ENCODE measurements around the gene FAAP20.

The FAAP20 gene

DNA sequence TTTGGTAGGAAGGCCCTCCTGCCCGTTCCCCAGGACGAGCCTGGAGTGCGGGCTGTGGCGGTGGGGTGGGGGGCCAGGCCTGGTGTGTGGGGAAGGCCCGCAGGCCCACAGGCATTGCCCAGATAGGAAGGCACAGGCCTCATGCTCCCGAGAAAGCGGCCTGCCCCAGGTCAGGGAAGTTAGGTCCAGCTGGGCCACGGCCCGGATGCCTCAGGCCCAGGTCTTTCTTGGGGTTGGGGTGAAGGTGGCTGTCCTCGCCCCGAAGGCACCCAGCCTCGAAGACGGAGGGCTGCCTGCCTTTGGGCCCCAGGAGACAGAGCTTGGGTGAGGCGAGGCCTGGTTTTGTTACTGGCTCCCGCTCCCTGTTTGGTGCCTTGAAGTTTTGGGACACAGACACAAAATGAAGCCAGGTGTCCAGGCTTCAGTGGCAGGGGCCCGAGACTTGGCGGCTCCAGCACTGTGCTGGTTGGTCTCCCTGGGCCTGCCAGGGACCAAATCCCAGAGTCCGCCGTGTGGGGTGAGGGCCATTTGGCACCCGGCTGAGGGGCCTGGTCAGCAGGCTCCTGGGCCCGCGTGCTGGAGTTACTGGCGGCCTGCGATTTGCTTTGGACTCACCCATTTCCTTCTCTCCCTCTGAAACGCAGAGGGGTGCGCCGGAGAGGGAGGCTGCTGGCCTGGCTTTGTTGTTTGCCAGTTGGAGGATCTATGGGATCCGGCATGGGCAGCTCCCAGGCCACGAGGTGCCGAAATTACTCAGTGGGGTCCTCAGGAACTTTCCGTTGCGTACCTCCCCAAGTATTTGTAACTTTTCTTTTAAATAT is 35.5 kb upstream of the FAAP20 start:
- DNase-seq (ENCODE audit: low read depth): no peak

DNA sequence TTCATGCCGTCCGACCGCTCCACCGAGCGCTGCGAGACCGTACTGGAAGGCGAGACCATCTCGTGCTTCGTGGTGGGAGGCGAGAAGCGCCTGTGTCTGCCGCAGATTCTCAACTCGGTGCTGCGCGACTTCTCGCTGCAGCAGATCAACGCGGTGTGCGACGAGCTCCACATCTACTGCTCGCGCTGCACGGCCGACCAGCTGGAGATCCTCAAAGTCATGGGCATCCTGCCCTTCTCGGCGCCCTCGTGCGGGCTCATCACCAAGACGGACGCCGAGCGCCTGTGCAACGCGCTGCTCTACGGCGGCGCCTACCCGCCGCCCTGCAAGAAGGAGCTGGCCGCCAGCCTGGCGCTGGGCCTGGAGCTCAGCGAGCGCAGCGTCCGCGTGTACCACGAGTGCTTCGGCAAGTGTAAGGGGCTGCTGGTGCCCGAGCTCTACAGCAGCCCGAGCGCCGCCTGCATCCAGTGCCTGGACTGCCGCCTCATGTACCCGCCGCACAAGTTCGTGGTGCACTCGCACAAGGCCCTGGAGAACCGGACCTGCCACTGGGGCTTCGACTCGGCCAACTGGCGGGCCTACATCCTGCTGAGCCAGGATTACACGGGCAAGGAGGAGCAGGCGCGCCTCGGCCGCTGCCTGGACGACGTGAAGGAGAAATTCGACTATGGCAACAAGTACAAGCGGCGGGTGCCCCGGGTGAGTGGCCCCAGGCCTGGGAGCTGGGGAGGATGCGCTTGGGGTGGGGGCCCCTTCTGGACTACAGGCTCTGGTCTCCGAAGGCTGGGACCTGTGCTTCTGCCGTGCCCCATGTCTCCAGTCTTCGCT is 34.7 kb upstream of the FAAP20 start:
- no peak for DNase-seq (ENCODE audit: low read depth)

DNA sequence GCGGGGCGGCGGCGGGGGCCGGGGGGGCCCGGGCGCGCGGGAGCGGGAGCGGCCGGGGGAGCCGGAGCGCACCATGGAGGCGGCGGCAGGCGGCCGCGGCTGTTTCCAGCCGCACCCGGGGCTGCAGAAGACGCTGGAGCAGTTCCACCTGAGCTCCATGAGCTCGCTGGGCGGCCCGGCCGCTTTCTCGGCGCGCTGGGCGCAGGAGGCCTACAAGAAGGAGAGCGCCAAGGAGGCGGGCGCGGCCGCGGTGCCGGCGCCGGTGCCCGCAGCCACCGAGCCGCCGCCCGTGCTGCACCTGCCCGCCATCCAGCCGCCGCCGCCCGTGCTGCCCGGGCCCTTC is 34.1 kb upstream of the FAAP20 start:
- DNase-seq (ENCODE audit: low read depth): no peak

DNA sequence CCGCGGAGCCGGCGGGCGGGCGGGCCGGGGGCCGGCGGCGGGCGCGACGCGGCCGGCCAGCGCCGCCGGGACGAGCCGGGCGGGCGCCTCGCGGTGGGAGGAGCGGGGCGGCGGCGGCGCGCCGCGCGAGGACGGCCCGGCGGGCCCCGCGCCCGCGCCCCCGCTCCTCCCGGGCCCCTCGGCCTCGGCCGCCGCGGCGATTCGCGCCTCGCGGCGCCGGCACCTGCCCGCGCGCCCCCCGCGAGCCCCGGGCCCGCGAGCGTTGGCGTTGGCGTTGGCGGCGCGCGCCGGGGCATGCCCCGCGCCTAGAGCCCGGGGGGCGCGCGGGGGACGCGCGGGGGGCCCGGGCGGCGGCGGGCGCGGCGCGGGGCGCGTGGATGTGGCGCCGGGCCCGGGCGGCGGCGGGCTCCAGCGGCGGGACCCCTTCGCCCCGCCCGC is 33.6 kb upstream of the FAAP20 start, which contains the start of gene SKI:
TSS of gene SKI (plus strand) at position 163 of the 438 bp plus-strand sequence. CDS start 448 bp downstream, outside the sequence.
- no peak for DNase-seq (ENCODE audit: low read depth)

DNA sequence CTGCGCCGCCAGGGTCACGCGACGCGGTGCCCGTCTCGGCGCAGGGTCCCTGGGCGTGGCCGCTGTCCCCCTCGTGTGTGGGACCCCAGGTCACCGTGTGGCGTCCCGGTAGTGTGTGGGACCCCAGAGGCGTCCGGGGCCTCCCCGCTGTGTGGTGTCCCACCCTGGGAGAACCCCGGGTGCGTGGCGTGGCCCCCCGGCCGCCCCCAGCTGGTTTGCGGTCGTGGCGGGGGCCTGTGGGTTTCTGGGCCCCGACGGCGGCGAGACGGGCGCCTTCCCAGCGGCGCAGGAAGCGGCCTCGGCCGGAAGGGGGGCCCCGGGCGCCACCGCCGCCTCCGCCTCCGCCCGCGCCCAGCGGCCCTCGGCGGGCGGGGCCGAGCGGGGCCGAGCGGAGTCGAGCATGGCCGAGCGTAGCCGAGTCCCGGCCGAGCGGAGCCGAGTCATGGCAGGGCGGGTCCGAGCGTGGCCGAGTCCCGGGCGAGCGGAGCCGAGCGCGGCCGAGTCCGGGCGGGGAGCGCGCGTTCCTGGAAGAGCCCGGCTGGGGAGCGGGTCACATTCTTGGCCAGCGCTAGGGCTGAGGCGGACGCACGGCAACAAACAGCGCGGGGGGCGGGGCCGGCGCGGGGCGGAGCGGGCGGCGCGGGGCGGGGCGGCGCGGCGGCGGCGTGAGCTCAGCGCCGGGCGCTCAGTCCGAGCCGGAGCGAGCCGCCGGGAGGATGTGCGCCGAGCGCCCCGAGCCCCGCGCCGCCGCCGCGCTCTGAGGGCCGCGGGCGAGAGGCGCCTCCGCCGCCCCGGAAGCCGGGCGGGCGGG is 33.0 kb upstream of the FAAP20 start:
- peak; percentile 79 for DNase-seq (ENCODE audit: low read depth)

DNA sequence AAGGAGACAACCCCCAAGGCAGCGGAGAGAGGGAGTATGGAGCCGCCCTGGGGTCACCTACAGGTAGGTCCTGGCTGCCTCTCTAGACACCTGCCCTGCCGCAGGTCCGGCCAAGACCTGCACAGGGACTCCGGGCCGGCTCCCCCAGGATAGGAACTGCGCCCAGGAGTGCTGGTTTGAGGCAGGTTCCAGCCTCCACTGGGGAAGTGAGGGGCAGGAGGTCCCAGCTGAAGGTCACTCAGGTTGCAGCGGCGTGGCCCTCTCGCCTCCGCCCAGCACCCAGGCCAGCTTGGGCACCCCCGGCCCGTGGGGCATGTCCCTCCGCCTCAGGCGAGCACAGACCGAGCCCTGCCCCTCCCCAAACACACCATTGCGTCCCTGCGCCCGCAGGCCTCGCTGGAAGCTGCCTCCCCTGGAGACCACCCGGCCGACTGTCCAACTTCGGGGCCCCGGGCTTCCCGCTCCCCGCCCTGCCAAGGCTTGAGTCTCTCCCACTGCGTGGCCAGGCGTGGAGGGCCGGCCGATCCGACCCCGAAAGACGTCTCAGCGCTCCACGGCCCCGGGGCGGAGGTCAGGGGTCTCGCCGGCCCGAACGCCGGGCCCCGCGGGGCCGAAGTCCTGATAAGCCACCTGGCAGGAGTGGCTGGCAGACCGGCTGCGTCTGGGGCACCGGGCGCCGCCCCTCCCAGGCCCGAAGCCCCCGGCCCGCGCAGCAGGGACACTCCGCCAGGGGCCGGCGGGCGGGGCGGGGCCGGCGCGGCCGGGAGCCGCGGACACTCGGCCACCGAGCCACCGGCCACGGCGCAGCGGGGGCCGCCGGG is 32.2 kb upstream of the FAAP20 start:
- no peak for DNase-seq (ENCODE audit: low read depth)

DNA sequence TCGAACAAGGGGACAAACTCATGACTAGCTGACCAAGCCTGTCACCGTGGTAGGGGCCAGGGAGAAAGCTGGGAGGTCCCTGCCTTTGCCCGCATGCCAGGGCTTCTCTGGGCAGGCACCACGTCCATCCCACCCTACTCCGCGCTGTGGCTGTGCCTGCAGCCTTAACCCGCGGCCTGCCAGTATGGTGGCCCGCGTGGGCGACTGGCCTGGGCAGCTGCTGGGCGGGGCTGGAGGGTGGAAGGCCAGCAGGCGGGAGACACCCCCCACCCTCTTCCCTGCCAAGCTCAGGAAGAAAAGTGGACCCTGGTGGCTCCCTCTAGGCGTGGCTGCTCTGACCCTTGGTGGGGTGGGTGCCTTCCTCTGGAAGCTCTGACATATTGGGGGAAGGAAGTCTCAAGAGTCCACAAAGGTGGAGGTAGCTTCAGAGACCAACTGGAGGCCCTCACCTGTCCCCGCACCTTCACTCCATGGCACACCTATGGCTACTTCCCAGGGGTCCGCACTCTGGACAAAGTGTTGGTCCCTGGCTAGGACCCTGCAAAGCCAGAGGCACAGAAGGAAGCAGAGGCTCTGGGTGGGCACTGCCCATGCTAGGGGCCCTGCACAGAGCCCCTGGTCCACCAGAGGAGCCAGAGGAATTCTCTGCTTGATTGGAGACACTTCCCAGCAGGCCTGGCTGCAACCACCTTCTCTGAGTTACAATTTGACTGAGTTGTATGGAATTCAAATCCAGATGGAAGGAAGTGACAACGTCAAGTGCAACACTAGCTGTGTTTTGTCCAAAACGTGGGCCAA is 30.3 kb upstream of the FAAP20 start:
- DNase-seq (ENCODE audit: low read depth): no peak

DNA sequence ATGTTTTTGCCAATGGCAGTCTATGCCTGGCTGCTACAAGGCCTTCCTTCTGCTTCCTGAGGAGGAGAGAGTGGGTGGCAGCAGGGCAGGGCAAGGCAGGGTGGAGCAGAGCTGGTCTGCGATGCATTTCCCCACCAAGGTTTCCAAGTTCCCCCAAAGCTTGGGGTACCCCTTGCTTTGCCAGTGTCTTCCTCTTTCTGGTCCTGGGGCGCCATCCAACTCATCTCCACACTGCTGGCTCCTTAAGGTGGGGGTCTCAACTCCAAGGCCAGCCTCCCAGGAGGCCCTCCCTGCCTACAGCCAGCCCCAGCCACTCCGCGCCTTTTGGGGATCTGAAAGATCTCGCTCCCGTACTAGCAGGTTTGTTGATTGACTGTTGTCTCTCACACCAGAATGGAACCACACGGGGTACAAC is 29.6 kb upstream of the FAAP20 start:
- DNase-seq (ENCODE audit: low read depth): no peak

DNA sequence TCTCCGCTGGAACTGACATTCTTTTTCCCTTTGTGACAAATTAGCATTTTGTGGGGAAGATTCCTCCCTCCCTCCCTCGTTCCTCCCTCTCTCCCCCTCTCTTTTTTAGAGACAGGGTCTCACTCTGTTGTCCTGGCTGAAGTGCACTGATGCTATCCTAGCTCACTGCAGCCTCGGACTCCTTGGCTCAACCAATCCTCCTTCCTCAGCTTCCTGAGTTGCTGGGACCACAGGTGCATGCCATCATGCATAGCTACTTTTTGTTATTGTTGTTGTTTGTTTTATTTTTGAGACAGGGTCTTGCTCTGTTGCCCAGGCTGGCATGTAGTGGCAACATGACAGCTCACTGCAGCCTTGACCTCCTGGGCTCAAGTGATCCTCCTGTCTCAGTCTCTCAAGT is 26.7 kb upstream of the FAAP20 start:
- no peak for DNase-seq (ENCODE audit: low read depth)

DNA sequence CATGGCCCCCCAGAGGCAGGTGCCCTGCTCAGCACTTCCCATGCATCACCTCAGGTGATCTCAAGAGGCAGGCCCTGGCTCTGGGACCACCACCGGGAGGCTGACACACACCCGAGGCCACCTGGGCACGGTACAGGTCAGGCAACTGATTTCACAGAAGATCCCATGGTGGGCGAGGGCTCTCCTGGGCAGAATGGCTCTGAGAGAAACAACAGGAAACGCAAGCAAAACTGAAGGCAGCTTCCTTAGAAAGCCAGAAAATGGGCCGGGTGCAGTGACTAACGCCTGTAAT is 22.1 kb upstream of the FAAP20 start:
- DNase-seq (ENCODE audit: low read depth): no peak

DNA sequence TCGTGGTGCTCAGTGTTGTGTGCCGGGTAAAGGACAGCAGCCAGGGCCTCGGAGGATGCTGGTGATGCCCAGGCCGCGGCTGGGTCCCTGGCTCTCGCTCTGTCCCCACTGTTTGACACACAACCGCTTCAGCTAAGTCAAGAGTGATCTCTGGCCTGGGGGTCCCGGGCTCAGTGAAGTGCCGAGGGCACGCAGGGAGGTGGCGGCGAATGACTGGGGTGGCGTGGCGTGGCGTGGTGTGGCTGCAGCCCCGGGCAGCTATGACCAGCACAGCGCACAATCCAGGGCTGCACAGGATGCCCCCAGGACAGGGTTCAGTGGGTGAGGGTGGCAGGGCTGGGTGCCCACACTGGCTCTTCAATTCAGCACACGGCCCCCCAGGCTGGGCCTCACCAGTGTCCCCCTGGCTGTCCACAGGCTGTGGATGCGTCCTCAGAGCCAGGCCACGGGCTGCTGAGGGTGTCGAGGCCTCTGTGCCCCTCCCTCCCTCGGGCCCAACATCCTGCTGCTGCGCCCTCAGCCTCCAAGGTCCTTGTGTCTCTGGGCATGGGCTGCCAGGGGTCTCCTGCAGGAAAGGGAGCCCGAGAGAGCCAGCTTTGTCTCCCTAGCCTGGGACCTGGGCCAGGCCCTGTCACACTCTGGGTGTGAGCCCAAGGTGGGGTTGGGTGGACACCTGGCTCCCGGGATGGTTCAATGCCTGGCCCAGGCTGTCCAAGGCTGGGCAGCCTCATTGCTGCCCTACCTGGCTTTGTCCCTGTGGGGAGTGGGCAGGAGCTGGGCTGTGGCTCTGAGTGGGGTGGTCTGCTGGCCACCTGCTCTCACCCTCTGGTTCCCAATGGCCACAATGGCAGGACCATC is 21.6 kb upstream of the FAAP20 start:
- DNase-seq (ENCODE audit: low read depth): no peak

DNA sequence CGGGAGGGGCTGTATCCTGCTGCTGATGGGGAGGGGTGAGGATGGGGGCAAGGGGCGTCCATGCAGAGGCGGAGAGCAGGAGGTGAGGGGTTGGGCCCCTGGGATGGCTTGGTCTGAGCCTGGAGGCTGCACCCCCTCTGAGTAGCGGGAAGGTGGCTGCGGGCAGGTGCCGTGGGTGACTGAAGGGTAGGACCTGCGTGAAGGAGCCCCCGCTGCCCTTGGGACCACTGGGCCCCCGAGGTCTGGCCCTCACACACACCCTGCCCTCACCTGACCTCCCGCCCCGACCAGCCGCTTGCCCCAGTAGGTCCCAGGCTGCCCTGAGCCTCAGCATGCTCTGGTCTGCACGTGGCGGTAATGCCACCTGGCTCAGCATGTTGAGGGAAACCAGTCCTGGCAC is 20.8 kb upstream of the FAAP20 start:
- no peak for DNase-seq (ENCODE audit: low read depth)

DNA sequence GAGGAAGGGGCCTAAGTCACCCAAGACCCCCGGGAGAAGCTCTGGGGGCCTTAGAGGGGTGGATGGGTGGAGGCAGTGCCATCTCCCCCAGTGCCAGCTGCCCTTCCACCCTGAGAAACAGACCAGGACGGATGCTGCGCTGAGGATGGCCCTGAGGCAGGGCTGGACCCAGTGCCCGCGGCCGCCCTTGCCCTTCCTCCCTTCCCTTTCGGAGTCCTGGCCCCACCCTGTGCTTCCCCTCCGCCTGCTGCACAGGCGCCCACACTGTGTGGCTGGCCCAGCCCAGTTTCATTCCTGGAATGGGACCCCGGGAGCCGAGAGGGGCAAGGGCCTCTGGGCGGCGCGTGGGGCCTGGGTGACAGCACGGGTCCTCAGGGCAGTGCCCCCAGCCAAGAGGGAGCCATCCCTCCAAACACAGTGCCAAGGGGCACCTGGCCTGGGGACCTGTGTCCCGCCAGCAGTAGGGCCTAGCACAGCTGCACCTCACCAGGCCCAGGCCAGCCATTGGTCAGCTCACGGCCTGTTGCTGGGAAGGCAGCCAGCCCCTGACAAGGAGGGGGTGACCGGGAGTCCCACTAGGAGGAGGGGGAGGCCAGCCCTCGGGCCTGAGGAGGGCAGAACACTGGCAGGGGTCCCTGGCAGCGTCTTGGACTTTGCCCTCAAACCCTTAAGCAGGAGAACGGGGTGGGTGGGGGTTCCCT is 20.1 kb upstream of the FAAP20 start:
- no peak for DNase-seq (ENCODE audit: low read depth)

DNA sequence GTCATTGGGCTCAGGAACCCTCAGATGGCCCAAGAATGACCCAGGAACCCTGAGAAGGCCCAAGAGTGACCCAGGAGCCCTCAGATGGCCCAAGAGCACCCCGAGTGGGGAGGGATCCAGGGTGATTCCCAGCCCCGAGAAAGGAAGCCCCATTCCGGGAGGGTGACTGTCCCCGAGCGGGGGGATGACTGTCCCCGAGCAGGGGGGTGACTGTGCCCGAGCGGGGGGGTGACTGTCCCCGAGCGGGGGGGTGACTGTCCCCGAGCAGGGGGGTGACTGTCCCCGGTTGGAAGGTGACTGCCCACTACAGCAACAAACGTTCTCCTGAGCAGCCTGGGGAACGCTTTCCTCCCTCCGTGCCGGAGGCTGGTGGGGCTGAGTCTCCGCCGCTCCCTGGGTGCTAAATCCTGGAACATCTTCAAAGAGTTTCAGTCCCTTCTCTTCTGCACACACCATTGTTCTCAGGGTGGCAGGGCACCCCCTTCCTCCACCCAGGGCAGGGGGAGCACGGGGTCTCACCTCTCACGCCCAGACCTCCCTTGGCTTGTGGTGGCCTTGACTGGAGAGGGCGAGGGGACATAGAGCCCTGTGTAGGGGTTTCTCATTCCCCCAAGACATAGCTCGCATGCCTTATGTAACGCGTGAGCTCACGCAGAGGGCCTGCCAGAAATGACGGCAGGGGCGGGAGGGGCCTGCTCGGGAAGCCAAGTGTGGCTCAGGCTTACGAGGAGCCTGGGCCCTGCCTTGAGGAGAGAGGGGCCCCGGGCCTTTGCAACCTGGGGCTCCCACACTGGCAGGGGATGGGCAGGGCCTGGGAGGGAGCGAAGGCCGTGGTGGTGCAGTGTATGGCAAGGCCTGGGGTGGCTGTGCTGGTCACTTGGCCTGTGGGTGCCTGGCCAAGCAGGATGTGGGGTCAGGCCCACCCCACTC is 19.3 kb upstream of the FAAP20 start:
- DNase-seq (ENCODE audit: low read depth): no peak

DNA sequence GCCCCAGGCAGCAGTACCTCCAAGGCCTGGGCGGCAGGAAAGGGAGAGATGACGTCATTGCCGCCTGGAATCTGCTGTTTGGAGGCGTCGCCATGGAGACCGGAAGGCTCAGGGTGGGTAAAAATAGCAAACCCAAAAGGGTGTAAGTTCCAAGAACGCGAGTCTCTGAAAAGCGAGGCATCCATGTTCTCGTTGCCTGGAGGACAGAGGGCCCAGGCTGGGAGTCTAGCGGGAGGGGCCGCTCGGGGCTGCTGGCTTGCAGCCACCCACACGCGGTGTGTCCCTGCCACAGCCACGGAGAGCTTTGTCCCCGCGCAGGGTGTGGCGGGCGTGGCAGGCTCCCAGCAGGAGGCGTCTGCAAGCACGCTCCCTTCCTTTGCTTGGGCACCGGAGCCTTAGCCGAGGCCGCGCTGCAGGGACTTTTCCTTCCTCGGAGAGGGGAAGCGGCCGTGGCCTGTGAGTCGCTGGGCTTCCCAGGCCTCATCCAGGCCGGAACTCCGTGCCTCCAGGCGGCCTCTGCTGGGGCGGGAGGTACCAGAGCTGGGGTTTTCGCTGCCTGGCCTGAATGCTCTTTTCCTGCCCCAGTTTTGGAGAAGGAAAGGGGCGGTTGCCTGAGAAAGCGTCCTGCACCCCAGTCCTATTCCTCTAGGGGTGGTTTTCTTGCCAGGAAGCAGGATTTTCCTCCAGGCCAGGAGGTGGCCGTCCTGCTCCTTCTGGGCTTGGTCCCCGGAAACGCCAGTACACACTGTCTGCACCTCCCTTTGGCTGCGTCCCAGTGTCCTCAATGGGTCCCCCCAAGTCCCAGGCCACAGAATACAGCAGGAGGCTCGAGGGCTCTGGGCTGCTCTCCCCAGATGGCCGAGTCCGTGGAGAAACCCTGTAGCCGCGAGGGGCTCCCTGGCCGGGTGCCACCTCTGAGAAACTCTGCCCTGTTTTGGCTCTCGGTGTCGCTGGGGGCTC is 18.2 kb upstream of the FAAP20 start:
- DNase-seq (ENCODE audit: low read depth): no peak

DNA sequence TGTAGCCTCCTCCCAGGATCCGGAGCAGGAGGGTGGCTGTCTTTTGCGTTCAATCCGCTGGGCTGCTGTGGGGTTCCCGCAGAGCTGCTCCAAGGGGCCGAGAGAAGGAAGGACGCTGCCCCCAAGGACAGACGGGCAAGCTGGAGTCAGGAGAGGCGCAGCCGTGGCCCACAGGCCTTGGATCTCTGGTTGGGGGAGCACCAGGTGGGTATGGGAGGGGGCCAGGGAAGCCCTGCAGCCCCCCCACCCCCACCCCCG is 17.6 kb upstream of the FAAP20 start:
- no peak for DNase-seq (ENCODE audit: low read depth)

DNA sequence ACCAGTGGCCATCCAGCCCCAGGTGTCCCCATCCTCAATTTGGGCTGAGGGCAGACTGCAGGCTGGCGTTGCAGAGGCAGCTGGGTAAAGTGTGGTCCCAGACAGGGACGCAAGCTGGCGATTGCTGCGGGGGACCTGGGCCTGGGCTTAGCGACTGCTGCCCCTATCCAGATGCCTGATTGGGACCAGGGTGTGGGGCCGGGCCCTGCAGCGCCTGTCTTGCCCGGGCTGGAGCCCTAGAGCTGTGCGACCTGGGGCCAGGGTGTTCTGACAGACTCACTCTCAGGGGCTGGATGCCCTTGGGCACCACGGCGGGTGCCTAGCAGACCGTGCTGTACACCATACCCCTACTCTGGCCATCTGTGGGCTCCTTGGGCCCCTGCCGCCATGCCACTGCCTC is 16.2 kb upstream of the FAAP20 start:
- no peak for DNase-seq (ENCODE audit: low read depth)

Data from stimulated activated CD8-positive, alpha-beta memory T cell treated with anti-CD3 and anti-CD28 coated beads, Interleukin-7, amount 100 ng/mL, for 24 hours (primary cell).